GM12865 (cell line): ENCODE data around the gene GNAI1.

Experiments used
- DNase-seq: peaks from one replicate; pipeline ENCODE4 v3.0.0; 2010; ENCODE audit warnings: low read depth
- H3K4me3 ChIP-seq: 2 replicates; pipeline ENCODE4 v1.5.1; 2011; ENCODE audit warnings: mild to moderate bottlenecking, low read depth, low read length, control low read depth
- TF ChIP-seq, protein P1 (sequence below): IDR thresholded peaks from 2 replicates; pipeline ENCODE4 v1.5.1; 2011; ENCODE audit warnings: low read length, control low read depth, low read depth, inconsistent platforms; ENCODE audit not compliant: insufficient read depth; ENCODE audit errors: missing control alignments

The GNAI1 gene

GRCh38 chr7:80253237-80253636 is 118.6 kb downstream of the GNAI1 start:
- no peak for DNase-seq
- H3K4me3 ChIP-seq, result no peak overlapping the region
- TF ChIP-seq, protein P1, sequence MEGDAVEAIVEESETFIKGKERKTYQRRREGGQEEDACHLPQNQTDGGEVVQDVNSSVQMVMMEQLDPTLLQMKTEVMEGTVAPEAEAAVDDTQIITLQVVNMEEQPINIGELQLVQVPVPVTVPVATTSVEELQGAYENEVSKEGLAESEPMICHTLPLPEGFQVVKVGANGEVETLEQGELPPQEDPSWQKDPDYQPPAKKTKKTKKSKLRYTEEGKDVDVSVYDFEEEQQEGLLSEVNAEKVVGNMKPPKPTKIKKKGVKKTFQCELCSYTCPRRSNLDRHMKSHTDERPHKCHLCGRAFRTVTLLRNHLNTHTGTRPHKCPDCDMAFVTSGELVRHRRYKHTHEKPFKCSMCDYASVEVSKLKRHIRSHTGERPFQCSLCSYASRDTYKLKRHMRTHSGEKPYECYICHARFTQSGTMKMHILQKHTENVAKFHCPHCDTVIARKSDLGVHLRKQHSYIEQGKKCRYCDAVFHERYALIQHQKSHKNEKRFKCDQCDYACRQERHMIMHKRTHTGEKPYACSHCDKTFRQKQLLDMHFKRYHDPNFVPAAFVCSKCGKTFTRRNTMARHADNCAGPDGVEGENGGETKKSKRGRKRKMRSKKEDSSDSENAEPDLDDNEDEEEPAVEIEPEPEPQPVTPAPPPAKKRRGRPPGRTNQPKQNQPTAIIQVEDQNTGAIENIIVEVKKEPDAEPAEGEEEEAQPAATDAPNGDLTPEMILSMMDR, result no peak

DNA sequence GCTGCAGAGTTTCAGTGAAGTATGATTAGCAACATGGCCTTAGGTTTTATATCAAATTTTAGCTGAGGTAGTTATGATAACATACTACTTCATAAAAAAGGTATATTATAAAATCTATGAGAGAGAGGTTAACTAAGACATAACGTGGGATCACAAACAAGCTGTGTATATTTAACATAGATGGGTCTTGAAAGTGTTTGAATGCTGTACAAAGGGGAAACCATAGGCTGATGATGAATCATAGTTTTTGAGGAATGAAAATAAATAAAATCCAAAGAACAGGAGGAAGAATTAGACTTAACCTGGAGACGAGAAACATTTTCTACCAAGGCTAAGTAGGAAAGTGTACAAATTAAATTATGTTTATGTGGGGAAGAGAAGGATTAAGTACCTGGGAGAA is 119.0 kb downstream of the GNAI1 start:
- TF ChIP-seq, protein P1, result no peak
- no peak overlapping the region for H3K4me3 ChIP-seq
- no peak for DNase-seq

DNA sequence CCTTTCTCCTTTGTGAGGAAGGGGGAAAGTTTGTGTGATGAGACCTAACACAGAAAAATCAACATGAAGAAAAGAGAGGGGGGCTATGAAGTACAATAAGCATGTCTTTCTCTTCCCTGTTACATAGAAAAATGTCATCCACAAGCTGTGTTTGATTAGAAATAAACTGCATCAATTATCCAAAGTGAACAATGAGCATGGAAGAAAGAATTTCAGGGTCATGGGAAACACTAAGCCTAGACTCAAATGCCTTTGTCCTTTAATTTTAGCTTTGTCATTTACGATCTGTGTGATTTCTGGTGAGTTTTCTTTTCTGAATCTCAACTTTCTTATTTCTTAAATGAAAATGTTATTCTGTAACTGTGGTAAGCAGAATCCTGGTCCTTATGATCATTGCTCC is 121.0 kb downstream of the GNAI1 start:
- TF ChIP-seq, protein P1, result no peak
- no peak for DNase-seq
- no peak overlapping the region for H3K4me3 ChIP-seq

DNA sequence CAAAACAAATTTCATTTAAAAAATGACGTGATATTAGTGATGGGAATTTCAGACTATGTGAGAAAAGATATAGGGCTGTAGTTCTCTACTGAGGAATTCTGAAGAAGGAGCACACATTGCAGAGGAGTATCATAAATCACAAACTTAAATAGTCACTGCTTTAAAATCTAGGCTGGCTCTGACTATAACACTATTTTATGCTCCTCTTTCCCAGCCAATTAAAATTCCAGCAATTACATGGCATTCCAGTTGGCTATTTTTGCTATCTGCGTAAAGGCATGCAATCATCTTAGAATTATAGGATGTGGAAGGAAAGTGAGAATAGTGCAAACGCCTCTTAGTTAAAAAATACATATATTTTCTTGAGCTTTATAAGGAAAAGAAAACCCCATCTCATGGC is 123.1 kb downstream of the GNAI1 start:
- DNase-seq, result no peak
- no peak overlapping the region for H3K4me3 ChIP-seq
- TF ChIP-seq, protein P1, result no peak

DNA sequence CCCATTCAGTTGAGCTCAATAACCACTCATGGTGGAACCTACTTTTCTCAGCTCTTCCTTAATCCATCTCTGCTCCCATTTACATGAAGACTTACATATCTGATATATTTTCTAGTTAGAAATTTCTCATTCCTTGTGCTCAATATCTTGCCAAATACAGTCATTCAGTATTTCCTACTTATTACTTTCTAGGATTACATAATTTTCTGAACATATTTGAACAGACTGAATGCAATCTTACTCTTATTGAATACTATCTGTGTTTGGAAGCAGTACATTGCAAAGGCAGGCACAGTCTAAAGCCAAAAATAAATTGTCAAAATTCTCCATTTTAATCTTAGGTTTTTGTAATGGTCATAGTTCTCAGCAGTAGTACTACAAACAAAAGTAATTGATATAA is 126.0 kb downstream of the GNAI1 start:
- H3K4me3 ChIP-seq, result no peak overlapping the region
- no peak for DNase-seq
- TF ChIP-seq, protein P1, result no peak

DNA sequence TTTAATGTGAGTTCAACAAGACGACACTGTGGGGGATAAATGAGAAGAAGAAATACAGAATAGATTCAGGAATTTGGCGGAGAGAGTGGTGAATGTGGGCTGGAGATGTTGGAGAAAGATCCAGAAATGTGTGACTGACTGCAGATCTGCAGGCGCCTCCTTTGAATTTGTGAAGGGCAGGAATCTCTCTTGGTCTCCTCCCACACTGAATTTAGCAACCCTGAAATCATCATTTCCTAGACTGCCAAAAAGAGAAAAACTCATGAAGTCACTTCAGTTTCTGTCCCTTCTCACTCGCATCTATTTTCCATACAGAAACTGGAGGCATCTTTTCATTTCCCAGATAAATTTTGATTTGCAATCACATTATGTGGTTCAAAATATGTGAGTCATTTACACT is 128.7 kb downstream of the GNAI1 start:
- no peak for DNase-seq
- TF ChIP-seq, protein P1, result no peak
- H3K4me3 ChIP-seq, result no peak overlapping the region

GRCh38 chr7:80263821-80264220 is 129.2 kb downstream of the GNAI1 start:
- TF ChIP-seq, protein P1, result no peak

More at GRCh38 chr7:80263821-80264220, 129.2 kb downstream of the GNAI1 start:
- no peak overlapping the region for H3K4me3 ChIP-seq
- DNase-seq, result no peak
